KBM-7 (cell line): ENCODE data around the gene OR2T3.
"Not testable (repeated sequence)": the region's sequence is repeated elsewhere in the genome, so short reads cannot be mapped to it uniquely, and the experiment has no call there.

Experiments
- DNase-seq: peaks from one replicate; pipeline ENCODE4 v3.0.0-alpha.2; 2015
- in situ Hi-C: fragments of 300-500 bp; cut with MboI; formaldehyde crosslinking; loops from 2 replicates; pipeline ENCODE4 v1.14.3; 2020; ENCODE audit warnings: low sequenced_read_pairs, low pct_unique_long_range_greater_than_20kb, mixed read lengths

The OR2T3 gene

DNA sequence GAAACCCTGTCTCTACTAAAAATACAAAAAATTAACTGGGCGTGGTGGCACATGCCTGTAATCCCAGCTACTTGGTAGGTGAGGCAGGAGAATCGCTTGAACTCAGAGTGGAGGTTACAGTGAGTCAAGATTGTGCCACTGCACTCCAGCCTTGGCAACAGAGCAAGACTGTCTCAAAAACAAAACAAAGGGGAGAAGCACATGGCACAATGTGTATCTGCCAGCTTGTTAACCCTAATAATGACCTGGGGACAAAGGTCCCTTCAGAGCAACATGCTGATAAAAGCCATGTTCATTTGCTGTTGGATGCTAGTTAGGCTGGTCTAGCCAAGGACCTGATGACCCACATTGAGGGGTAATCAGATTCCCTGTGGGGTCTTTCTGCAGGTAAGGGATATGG, 16.5 kb upstream of the OR2T3 start:
- DNase-seq, in situ Hi-C loops: not testable (repeated sequence)

DNA sequence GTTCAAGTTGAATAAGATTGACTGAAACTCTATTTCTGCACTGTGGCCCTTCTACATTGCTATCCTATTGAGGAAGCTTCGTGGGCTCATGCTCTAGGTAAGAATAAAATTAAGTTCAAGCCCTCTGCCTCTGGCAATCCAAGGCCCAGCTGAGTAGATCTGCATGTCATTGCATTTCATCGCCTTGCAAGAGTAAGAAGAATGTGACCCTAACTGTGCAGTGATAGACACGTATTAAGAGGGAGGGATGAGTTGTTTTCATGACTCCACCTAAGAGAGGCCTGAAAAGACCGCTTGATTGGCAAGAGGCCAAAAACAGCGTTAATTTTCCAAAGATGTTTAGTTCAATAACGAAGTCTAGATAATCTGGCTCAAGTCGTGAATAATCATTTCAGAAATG, 14.0 kb upstream of the OR2T3 start:
- in situ Hi-C loops, DNase-seq: not testable (repeated sequence)

- no peak for DNase-seq
- in situ Hi-C loops, result no loop called here
Observed at GRCh38 chr1:248471154-248471553, 2.0 kb upstream of the OR2T3 start.

DNA sequence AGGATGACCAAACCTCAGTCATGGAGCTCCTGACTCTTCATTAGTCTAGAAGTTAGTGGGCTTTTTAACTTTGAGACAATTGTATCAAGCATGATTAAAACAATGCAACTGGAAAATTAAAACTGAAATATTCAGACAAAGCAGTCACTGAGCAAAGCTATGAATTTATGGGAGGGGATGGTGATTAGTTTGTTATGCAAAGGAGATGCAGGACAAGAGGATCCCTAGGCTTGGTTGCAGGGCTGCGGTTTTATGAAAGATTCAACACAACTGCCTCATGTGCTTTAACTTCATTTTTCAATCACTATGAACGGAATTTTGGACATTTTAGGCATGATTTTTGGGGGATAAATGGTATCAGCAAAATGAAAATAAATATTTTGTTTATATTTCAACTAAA, 1.0 kb upstream of the OR2T3 start:
- in situ Hi-C loops, DNase-seq: not testable (repeated sequence)

DNA sequence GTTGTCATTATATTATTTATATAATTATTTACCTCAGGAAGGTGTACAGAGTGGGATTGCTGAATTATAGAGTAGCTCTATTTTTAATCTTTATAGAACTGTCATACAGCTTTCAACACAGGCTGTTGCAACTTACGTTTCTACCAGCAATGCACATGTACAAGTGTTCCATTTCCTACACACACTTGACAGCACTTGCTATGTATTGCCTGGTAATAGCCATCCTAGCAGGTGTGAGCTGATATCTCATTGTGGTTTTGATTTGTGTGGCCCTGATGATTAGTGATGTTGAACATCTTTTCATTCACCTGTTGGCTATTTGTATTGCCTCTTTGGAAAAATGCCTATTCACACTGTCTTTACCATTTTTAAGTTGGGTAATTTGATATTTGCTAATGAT, 2.5 kb downstream of the OR2T3 start:
- in situ Hi-C loops, result not testable (repeated sequence)

GRCh38 chr1:248481686-248482579, 8.8 kb downstream of the OR2T3 start:
- in situ Hi-C loops, result not testable (repeated sequence)

More for the DNA sequence above, 2.5 kb downstream of the OR2T3 start:
- DNase-seq, result not testable (repeated sequence)

GRCh38 chr1:248488289-248488688, 15.1 kb downstream of the OR2T3 start, which contains the start of gene OR2T5:
Gene OR2T5, plus strand, starts transcription at chr1:248488589. Its CDS starts 0 bp downstream, at chr1:248488589.
- in situ Hi-C loops, DNase-seq: not testable (repeated sequence)

More at GRCh38 chr1:248481686-248482579, 8.8 kb downstream of the OR2T3 start:
- peak; percentile 51 for DNase-seq

GRCh38 chr1:248496661-248497060, 23.5 kb downstream of the OR2T3 start:
- DNase-seq, in situ Hi-C loops: not testable (repeated sequence)

DNA sequence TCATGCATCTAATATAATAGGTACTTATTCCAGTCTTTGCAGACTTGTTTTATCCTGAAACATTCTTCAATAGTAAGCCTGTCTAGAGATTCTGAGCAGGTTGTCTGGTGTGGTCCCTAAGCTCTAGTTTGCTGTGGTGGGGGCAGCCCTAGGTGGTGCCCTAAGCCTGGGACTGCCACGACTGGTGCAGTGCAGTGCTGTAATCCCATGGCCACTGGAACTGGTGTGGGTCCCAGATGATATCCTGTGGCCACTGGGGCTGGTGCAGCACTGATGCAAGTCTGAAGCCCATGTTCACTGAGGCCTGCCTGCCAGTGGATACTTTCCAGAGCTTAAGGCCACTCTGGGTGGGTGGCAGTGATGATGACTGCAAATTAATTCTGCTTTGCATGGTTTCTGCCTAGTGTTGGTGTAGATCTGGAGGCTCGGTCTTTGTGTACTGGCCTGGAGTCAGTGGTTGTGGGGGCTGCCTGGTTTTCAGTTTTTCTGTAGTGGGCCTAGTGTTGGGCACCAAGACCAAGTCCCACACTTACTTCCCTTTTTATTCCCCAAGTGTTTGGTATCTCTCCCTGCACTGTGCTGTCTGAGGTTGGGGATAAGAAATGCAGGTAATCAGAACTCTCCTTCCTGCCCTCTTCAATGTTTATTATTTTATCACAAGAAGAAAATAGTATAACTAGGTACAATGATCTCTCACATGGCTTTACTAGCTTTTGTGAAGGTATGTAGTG, 27.3 kb downstream of the OR2T3 start:
- in situ Hi-C loops, result not testable (repeated sequence)
- peak; percentile 10 for DNase-seq

DNA sequence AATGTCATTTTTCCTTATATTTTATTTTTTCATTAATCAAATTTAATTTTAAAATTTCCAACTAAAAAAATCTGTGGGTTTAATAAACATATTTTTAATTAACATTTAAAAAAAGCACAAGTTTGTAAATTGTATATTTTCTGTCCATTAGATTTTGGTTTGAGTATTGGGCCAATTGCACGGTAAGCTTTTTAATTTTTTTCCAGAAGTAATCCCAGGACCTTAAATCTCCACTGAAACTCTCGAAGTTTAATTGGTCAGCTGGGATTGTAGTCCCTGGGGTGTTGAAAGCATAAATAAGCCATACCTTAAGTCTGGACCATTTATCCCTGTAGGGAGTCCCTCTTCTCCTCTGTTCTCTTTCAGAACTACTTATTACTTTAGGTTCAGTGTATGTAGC, 34.6 kb downstream of the OR2T3 start, which contains the start of gene OR2G6:
Gene OR2G6 (plus strand): TSS at position 301 of the 400 bp plus-strand sequence. CDS start 13,574 bp downstream, outside the sequence.
- in situ Hi-C loops, result not testable (repeated sequence)

GRCh38 chr1:248510217-248510616, 37.1 kb downstream of the OR2T3 start:
- in situ Hi-C loops, DNase-seq: not testable (repeated sequence)

More for the DNA sequence above, 34.6 kb downstream of the OR2T3 start, which contains the start of gene OR2G6:
- DNase-seq, result not testable (repeated sequence)

GRCh38 chr1:248521856-248522255, 48.7 kb downstream of the OR2T3 start:
- in situ Hi-C loops, result no loop called here

More at GRCh38 chr1:248521856-248522255, 48.7 kb downstream of the OR2T3 start:
- no peak for DNase-seq
